Activated CD8-positive, alpha-beta memory T cell treated with anti-CD3 and anti-CD28 coated beads, Interleukin-2, amount 50 U/mL, for 24 hours (primary cell): ENCODE measurements around the gene CYBB.
"Not testable (repeated sequence)": the region's sequence is repeated elsewhere in the genome, so short reads cannot be mapped to it uniquely, and the experiment has no call there.

Experiments
- DNase-seq: peaks from one replicate; pipeline ENCODE4 v3.0.0-alpha.2; 2020; ENCODE audit errors: extremely low read depth

The CYBB gene

DNA sequence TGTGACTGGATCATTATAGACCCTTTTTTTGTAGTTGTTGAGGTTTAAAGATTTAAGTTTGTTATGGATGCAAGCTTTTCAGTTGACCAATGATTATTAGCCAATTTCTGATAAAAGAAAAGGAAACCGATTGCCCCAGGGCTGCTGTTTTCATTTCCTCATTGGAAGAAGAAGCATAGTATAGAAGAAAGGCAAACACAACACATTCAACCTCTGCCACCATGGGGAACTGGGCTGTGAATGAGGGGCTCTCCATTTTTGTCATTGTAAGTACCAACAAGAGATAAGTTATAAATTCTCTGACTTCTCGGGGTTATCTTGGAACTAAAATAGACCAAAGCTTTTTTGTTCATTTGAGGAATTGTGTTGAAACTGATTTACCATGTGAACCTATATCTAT lies at the start of gene CYBB:
Gene CYBB (plus strand): TSS at position 203 of the 400 bp plus-strand sequence. CDS start 19 bp downstream, at position 222.
- DNase-seq = no peak

- DNase-seq = peak; percentile 39
These were observed 34.5 kb upstream of the CYBB start for GRCh38 chrX:37745354-37745753.

GRCh38 chrX:37745835-37746217 lies 34.0 kb upstream of the CYBB start:
- DNase-seq = no peak

GRCh38 chrX:37746218-37746941 lies 33.5 kb upstream of the CYBB start:
- DNase-seq = no peak

GRCh38 chrX:37746951-37747350 lies 32.9 kb upstream of the CYBB start:
- no peak for DNase-seq

GRCh38 chrX:37752281-37752680 lies 27.6 kb upstream of the CYBB start:
- DNase-seq = no peak

GRCh38 chrX:37752936-37753335 lies 26.9 kb upstream of the CYBB start:
- no peak for DNase-seq

DNA sequence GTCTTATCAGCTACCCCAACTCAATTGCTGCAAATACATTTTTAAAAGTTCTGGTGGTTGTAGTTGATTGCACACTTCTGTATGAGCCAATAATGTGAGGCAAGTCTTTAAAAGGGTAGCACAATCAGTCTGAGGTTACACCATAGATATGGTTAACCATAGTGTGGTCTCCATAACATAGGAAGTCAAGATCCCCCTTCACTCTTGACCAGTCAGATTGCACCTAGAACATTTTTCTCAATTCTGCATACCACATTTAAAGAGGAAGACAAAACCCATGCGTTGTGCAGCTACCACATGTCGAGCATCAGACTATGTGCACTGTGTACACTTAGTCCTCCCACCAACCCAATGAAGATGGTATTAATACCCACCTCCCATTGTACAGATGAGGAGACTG lies 26.5 kb upstream of the CYBB start:
- no peak for DNase-seq

DNA sequence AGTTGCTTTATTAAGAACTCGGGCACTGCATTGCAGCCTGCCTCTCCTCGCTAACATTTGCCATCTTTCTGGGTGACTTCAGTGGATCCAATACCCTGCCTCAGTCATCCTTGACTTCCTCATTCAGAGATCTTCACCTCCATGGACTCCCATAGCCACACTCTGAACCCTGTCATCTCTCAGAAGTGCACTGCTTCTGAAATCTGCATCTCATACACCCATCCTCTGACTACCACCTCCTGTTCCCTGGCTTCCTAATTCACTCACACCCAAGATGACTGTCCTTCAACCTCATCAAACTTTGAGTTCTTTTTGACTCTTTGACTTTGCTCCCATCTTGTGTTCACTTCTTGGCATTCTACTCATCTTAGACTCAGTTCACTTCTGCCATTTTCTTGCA lies 25.3 kb upstream of the CYBB start:
- no peak for DNase-seq

DNA sequence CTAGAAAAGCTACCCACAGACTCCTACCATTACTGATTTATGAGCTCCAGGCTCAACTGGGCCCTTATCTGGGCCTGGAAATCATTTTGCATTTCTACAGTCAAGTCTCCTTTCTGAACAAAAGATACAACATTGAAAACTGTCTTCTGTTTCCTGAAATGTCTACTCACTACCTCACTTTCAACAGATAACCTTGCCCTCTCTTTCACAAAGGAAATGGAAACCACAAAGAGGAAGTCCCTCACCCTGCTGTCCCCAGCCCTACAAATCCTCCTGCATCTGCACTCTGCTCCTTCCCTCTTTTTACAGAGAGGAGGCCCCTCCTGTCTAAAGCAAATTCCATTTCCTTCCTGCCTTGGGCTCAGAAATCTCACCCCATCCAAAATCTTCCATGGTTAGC lies 24.8 kb upstream of the CYBB start:
- DNase-seq = no peak

DNA sequence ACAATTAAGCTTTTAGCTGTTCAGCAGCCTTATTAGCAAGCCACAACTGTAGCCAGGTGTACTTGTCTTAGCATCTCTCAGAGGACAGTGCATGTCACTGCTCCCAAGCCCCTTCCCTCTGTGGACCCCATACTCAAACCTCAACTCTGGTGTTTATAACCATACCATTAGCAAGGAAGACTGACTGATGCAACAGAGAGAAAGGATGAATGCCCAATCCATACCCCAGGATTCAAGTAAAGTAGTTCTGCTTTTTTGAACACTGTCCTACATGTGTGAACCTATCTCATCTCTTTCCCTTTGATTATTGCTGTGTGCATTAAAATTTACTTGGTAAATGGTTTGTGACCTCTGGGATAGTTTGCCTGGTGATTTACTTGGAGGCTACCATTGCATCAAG lies 22.8 kb upstream of the CYBB start:
- no peak for DNase-seq

DNA sequence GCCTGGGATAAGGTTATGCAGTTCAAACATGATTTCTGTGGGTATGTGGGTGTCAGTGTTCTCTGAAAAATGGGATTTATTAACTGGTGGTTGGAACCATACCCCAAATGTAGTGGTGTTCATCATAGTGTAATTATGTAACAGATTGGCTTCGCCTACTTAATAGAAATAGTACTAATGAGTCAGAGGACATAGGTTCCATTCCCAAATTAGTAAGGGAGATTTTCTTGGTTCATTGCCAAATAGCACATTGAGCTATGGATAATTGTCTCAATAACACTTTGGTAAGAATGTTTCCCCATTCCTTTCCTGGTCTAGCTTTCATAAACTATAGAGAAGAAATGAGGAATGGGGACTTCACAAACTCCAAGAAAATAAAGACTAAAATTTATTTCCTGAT lies 20.5 kb upstream of the CYBB start:
- no peak for DNase-seq

DNA sequence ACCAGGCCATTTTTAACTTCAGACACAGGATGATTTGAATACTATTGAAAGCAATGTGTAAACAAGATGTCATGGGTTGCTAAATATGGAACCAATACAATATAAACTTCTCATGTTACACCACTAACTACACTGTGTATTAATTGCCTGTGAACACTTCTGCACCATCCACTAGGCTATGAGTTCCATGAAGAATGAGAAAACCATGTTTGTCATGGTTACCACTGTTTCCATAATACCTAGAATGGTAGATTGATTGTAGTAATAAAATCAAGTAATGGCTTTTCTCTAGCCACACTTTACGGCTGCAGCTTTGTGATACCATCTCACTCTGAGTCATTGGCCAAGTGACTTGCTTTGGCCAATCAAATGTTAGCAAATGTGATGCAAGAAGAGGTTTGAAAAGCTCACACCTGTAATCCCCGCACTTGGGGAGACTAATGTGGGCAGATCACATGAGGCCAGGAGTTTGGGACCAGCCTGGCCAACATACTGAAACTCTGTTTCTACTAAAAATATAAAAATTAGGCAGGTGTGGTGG lies 19.9 kb upstream of the CYBB start:
- DNase-seq = no peak

GRCh38 chrX:37763400-37763799 lies 16.5 kb upstream of the CYBB start:
- no peak for DNase-seq

- no peak for DNase-seq
These were observed 14.4 kb upstream of the CYBB start for GRCh38 chrX:37765507-37765906.

GRCh38 chrX:37767430-37767829 lies 12.4 kb upstream of the CYBB start:
- DNase-seq = no peak

DNA sequence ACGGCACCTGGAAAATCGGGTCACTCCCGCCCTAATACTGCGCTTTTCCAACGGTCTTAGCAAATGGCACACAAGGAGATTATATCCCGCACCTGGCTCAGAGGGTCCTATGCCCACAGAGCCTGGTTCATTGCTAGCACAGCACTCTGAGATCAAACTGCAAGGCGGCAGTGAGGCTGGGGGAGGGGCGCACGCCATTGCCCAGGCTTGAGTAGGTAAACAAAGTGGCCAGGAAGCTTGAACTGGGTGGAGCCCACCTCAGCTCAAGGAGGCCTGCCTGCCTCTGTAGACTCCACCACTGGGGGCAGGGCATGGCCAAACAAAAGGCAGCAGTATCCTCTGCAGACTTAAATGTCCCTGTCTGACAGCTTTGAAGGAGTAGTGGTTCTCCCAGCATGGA lies 11.0 kb upstream of the CYBB start:
- not testable (repeated sequence) for DNase-seq

DNA sequence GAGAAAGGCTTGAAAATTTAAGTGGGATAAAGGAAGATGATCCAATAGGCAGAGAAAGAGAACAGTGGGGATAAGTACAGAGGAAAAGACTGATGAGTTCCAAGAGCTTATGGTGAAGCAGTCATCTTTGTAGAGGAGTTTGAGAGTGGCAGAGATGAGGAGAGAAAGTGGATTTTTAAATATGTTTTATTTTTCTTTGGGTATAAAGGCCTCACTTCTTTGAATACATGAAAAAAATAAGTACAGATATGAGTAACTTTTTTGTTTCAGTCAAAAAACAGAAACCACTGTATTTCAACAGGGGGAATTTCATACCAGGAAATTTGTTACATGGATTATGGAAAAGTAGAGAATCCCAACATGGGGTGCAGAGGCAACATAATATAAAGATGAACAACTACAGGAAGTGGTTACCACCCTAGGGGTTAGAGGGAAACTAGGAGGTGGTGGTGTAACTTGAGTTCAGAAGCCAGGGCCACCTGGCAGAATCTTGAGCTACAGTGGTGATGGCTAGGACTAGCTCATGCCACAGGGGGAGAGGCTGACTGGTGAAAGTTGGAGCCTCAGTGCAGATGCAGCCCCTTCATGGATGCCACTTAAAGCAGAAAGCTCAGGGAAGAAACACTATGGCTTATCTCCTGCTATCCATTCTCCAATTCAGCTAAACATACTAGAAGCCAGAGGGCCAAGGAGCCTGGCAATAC lies 3.4 kb upstream of the CYBB start:
- DNase-seq = no peak

DNA sequence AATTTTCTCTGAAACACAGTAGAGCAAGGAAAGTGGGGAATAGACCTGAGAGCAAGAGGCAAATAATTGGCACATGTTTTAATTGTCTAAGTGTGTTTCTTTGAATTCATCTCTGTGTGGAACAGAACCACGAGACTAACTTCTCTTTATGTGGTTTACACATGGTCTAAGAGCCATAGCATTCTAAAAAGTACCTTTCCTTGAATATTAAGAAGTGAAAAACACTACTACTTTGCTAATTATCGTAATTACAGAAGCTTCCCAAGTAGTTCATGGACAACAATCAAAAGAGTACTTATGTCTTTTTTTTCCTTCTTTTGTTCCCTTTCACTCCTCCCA lies 2.9 kb upstream of the CYBB start:
- DNase-seq = no peak

GRCh38 chrX:37781081-37781480 lies 1.2 kb downstream of the CYBB start:
- DNase-seq = no peak

DNA sequence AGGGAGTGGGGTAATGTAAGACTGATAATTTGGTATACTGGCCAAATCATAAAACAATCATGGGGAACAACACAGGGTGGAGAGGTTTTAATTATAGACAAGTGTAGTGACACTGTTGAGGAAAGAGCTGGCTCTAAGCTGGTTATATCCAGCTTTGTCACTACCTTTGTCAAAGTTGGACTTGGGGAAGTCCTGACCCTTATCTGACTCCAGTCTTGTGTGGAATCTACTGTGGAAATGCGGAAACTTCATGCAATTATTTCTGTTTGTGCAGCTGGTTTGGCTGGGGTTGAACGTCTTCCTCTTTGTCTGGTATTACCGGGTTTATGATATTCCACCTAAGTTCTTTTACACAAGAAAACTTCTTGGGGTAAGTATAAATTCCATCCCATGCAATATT lies 2.0 kb downstream of the CYBB start:
- DNase-seq = no peak

DNA sequence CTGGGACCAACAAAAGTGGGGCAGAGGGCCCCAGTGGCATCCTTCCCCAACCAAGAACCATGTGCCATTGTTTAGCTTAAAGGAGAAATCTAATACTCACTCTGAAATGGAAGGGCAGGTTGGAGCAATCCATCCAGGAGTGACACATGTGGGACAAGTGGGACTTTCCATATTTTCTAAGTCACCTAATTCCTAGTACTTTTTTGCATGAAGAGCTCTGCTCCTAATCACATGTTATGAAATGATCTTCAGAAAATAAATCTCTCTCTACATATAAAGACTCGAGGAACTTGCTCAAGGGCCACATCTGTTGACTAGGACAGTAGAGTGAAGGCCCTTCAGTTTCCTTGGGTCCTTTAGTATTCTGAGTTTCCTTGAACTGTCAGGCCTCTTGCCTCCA lies 2.5 kb downstream of the CYBB start:
- no peak for DNase-seq

DNA sequence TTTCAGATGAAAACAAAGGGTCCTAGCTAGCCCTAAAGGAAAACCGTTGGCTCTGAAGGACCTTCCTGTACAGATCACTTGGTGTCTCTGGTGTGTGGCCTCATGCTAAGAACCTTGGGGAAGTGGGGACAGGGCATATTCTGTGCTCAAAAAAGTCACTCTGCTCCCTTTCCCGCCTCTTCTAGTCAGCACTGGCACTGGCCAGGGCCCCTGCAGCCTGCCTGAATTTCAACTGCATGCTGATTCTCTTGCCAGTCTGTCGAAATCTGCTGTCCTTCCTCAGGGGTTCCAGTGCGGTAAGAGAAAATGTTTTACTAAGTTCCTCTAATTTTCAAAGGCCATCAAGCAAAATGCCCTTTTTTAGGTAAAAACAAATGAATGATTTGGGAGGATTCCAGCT lies 3.4 kb downstream of the CYBB start:
- DNase-seq = no peak

DNA sequence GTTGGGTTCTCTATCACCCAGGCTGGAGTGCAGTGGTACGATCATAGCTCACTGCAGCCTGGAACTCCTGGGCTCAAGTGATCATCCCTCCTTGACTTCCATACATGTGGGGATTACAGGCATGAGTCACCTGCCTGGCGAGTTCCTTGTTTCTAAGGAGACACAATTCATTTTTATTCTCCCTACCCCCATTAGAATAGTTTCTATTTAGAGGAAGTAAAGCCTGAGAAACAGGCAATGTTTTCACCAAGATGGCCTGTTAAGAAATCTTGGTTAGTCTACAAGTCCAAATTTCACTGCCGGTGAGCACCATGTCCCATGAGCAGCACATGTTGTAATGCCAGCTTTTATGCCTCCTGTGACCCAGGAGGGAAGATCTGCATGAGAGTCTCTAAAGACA lies 5.7 kb downstream of the CYBB start:
- DNase-seq = no peak
